ENCODE results near the gene EPS15. TPM values are rescaled to one million over a fixed set of nuclear protein-coding genes. Genes with fewer than 3 reads are reported as not detected.

Gene EPS15
- total and polyA plus RNA-seq, 8 donors, result 45.6 to 79.0 (median 54.9) TPM

DNA sequence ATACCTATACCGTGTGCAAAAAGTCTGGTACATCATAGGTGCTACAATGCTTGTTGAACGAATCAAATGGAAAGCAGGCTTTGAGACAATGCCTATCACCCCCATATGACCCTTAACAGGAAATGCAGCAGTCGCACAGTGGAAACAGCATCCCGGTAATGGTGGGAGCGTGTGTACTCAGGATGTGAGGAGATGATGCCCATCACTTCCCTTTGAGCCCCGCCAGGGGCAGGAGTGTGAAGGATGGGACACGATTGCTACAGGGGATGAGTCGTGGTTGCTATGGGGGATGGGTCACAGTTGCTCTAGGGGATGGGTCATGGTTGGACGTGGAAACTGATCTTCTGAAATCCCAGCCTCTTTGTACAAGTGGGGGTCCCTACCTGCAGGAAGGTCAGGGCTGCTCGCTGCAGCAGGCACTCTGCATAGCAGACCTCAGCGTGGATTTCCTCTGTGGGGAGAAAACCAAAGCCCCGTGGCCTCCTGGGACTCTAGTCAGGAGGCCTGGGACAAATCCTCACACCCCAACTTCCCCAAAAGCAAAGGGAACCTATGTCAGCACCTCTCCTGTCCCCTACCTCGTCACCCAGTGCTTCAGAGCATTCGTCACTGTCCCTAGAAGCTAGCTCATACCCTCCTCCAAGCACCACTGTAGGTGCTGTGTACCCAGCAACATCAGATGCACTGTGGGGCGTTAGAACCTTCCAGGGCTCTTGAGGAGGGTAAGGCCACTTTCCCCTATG, 208.0 kb downstream of the EPS15 start:
- ATAC-seq (no peak), DNase-seq (no peak)
- no peak overlapping the region for H3K4me3 ChIP-seq
- TF ChIP-seq, protein P1, sequence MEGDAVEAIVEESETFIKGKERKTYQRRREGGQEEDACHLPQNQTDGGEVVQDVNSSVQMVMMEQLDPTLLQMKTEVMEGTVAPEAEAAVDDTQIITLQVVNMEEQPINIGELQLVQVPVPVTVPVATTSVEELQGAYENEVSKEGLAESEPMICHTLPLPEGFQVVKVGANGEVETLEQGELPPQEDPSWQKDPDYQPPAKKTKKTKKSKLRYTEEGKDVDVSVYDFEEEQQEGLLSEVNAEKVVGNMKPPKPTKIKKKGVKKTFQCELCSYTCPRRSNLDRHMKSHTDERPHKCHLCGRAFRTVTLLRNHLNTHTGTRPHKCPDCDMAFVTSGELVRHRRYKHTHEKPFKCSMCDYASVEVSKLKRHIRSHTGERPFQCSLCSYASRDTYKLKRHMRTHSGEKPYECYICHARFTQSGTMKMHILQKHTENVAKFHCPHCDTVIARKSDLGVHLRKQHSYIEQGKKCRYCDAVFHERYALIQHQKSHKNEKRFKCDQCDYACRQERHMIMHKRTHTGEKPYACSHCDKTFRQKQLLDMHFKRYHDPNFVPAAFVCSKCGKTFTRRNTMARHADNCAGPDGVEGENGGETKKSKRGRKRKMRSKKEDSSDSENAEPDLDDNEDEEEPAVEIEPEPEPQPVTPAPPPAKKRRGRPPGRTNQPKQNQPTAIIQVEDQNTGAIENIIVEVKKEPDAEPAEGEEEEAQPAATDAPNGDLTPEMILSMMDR (IDR thresholded peaks at IDR 0.05), result no peak
- intact Hi-C loops (cut with DNase I), result no loop called here
- peaks cover 14 to 22% of the 10 kb centered on the region in 2 donors for H3K4me1 ChIP-seq
- no peaks in the 10 kb centered on the region for H3K9me3 ChIP-seq
- no peak overlapping the region for H3K27ac ChIP-seq
- no peaks in the 10 kb centered on the region for H3K27me3 ChIP-seq
- H3K36me3 ChIP-seq, result no peaks in the 10 kb centered on the region

DNA sequence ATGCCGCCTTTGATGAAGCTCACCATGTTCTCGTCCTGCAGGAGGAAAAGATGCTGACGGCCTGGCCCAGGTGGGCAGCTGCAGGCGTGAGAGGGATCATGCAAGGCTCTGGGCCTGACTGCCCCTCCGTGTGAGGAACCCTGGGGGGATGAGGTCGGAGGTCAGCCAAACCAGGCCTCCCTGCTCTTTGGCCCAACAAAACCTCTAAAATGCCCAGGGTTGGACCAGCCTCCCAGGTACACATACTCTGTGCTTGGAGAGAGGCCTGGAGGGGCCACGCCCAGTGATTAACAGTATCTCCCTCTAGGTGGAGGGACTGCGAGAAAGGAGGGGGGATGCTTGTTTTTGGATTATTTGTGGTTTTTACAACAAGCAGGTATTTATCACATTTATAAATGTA, 209.8 kb downstream of the EPS15 start:
- Histone ChIP-seq H3K27ac (no peak overlapping the region), H3K9me3 (no peaks in the 10 kb centered on the region)

DNA sequence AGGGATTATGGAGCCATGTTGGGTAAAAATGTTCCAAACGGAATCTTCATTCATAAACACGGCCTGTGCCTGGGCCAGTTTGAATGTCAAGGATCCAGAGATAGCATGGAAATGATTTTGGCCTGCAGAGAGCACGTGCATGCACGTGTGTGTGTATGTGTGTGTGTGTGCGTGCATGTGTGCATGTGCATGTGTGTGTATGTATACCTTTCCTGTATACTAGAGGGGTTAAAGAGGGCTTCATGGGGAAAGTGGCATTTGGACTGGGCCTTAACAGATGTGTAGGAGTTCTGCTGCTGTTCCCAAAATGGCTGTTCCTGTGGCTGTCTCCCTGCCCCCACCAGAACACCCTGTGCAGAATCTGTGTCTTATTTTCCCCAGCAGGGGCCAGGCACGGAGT, 210.4 kb downstream of the EPS15 start:
- TF ChIP-seq, protein P1 (IDR thresholded peaks at IDR 0.05), result no peak
- ATAC-seq (no peak), DNase-seq (no peak)
- H3K27ac ChIP-seq, result no peak overlapping the region
- no peaks in the 10 kb centered on the region for H3K36me3 ChIP-seq
- H3K27me3 ChIP-seq, result no peaks in the 10 kb centered on the region
- intact Hi-C loops (cut with DNase I), result no loop called here
- H3K4me3 ChIP-seq, result no peak overlapping the region
- H3K9me3 ChIP-seq, result no peaks in the 10 kb centered on the region
- peaks cover 2 to 17% of the 10 kb centered on the region in 2 donors for H3K4me1 ChIP-seq

More for the DNA sequence above, 209.8 kb downstream of the EPS15 start:
- TF ChIP-seq, protein P1 (IDR thresholded peaks at IDR 0.05), result no peak
- ATAC-seq (no peak), DNase-seq (no peak)
- Histone ChIP-seq H3K36me3 (no peaks in the 10 kb centered on the region), H3K4me3 (no peak overlapping the region), H3K27me3 (no peaks in the 10 kb centered on the region), H3K4me1 (peaks cover 9 to 17% of the 10 kb centered on the region in 2 donors)
- intact Hi-C loops (cut with DNase I), result no loop called here

DNA sequence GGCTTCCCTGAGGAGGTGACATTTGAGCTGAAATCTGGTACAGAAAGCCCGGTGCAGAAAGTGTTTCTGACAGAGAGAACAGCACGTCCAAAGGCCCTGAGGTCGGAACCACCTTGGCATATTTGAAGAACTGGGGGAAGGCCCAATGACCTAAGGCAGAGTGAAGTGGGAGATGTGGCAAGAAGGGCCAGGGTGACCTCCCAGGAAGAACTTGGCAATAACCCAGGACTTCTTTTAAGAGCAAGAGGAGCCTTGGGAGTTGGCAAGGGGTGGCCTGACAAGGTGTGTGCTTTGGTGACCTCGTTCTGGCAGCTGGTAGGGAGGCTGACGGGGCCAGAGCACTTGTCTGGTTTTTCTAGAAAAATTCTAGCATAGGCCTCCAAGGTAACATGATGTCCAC, 212.1 kb downstream of the EPS15 start:
- Histone ChIP-seq H3K4me3 (no peak overlapping the region), H3K36me3 (no peaks in the 10 kb centered on the region), H3K9me3 (no peaks in the 10 kb centered on the region), H3K27me3 (no peaks in the 10 kb centered on the region), H3K27ac (no peak overlapping the region), H3K4me1 (peaks cover 0 to 15% of the 10 kb centered on the region in 2 donors)
- TF ChIP-seq, protein P1 (IDR thresholded peaks at IDR 0.05), result no peak
- no peak for ATAC-seq
- peak in 1 of 4 donors; percentile 25 for DNase-seq
- intact Hi-C loops (cut with DNase I), result no loop called here

DNA sequence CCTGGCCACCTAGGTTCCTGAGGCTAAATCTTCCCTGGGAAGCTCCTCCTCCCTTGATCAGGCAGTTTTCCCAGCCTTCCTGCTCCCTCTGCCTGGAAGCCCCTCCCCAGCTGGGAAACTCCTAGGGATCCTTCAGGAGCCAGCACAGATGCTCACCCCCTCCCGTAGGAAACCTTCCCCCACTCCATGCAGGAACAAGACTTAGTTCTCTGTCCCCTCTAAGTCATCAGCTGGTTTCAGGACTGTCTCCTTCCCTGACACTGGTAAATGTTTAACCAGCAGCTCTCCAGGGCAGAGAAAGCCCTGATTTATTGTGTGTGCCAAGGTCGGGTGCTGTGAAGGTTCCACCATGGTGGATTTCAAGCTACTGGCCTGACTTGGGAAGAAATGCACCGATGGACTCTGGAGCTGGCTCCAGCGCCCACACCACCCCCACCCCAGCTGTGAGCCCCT, 213.7 kb downstream of the EPS15 start:
- intact Hi-C loops (cut with DNase I), result no loop called here
- DNase-seq (no peak), ATAC-seq (peak; percentile 13)
- no peak overlapping the region for H3K27ac ChIP-seq
- H3K27me3 ChIP-seq, result no peaks in the 10 kb centered on the region
- H3K36me3 ChIP-seq, result no peaks in the 10 kb centered on the region
- no peak overlapping the region for H3K4me3 ChIP-seq
- H3K9me3 ChIP-seq, result no peaks in the 10 kb centered on the region
- peaks cover 0 to 15% of the 10 kb centered on the region in 2 donors for H3K4me1 ChIP-seq
- TF ChIP-seq, protein P1 (IDR thresholded peaks at IDR 0.05), result no peak

All from left lung (tissue), 10 donors.